Activated CD4-positive, alpha-beta T cell treated with anti-CD3 and anti-CD28 coated beads, Interleukin-2, amount 50 U/mL, for 16 hours (primary cell): ENCODE results near the gene PDZD7.
"Not testable (repeated sequence)": the region's sequence is repeated elsewhere in the genome, so short reads cannot be mapped to it uniquely, and the experiment has no call there.

Experiments used
- DNase-seq: peaks from one replicate; pipeline ENCODE4 v3.0.0-alpha.2; 2020

The PDZD7 gene

DNA sequence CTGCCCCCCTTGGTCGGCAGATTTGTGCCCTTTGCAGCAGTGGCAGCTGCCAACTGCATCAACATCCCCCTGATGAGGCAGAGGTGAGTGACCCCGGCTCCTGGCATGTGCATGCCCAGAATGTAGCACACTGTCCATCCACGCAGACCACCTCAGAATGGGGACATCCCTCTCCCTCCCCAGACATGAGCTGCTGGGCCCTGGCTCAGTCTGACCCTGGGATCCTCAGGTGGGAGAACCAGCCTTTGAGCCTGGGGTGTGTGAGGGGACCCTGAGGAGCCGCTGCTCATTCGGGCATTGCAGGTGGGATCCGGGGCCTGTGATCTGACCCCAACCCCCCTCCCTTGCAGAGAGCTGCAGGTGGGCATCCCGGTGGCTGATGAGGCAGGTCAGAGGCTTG lies 5.8 kb upstream of the PDZD7 start:
- DNase-seq: no peak

DNA sequence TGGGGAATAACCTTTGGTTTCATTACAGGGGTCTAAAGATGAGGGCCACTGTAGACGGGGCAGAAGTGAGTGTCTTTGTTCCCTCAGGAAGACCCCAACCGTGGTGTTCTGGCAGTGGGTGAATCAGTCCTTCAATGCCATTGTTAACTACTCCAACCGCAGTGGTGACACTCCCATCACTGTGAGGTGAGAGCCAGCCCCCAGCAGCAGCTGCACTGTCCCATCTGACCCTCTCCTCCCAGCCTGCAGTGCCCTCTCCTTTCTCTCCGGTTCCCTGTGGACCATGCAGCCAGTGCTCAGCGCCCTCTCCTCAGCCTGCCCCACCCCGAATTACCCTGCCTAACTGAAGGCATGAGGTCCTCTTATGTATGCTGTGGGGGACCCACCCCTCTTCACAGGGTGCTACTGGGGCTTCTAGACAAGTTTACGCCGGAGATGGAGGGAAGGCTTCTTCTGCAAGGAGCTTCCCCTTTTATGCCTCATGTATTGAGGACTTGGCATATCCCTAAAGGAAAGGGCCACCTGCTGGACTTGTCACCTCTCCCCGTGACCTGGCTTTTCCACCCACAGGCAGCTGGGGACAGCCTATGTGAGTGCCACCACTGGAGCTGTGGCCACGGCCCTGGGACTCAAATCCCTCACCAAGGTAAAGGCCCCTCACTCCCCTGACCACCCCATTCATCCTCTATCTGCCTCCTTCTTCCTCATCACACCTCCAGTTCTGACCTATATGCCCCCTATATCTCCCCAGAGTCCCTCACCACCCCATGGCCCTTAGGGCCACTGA lies 5.2 kb upstream of the PDZD7 start:
- DNase-seq: no peak

GRCh38 chr10:101035314-101035713 lies 4.4 kb upstream of the PDZD7 start:
- no peak for DNase-seq

DNA sequence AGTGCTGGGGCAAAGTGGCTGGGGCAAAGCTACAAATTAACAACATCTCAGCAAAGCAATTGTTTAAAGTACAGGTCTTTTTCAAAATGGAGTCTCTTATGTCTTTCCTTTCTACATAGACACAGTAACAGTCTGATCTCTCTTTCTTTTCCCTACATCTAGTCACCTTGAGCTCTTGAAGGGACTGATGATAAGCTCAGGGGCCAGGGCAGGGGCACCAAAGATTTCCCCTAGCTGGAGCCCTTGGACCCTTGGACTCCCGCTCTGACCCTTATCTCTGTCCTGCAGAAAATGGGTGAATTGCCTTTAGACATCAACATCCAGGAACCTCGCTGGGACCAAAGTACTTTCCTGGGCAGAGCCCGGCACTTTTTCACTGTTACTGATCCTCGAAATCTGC lies 3.5 kb upstream of the PDZD7 start:
- not testable (repeated sequence) for DNase-seq

DNA sequence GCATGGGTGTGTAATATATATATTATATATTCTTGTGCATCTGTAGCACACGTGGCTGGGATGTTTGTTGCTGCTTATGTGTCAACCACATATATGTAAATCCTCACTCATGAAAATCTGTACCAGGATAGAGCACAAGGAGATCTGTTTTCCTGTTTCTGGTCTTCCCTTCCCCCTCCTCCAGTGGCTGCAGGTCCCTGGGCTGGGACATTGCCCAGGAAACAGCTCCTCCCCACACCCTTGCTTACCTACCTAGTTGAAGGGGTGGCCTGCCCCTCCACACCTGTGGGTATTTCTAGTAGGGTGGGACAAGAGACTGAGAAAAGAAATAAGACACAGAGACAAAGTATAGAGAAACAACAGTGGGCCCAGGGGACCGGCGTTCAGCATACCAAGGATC lies 2.3 kb upstream of the PDZD7 start:
- no peak for DNase-seq

GRCh38 chr10:101032637-101033224 lies 1.8 kb upstream of the PDZD7 start:
- peak; percentile 79 for DNase-seq

DNA sequence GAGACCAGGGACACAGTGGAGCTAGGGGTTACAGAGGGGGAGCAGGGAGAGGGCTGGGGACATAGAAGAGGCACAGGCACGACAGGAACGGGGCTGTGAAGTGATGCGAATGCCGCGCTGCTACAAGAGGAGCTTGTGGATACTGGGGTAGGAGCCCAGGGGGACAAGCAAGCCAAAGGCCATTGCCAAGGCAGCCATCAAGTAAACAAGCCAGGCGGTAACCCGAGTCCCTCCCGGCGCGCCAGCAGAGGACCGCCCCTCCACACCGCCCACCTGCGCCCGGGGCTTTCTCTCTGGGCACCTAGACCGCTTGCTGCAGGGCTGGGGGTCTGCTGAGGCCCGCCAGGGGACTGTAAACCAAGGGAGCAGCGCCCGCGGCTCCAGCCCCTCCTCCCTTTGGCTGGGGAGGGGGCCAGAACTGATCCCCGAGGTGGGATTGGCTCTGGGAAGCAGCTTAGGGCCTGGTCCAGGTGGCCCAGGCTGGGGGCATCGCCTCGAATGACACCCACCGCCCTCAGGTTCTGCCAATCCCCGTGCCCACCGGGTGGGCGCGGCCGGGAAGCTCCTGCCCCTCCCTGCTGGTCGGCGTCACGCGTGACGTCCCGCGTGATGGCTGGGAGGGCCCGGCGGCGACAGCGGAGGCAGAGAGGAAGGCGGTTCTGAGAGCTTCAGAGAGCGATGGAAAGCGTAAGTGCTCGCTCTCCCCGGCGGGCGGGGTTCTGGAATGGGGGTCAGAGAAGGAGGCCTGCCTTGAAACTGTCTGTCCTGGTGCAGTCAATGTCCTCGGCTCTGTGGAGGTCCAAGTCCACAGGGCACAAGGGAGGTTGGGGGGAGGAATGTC lies 1.1 kb upstream of the PDZD7 start:
- DNase-seq: peak; percentile 75

DNA sequence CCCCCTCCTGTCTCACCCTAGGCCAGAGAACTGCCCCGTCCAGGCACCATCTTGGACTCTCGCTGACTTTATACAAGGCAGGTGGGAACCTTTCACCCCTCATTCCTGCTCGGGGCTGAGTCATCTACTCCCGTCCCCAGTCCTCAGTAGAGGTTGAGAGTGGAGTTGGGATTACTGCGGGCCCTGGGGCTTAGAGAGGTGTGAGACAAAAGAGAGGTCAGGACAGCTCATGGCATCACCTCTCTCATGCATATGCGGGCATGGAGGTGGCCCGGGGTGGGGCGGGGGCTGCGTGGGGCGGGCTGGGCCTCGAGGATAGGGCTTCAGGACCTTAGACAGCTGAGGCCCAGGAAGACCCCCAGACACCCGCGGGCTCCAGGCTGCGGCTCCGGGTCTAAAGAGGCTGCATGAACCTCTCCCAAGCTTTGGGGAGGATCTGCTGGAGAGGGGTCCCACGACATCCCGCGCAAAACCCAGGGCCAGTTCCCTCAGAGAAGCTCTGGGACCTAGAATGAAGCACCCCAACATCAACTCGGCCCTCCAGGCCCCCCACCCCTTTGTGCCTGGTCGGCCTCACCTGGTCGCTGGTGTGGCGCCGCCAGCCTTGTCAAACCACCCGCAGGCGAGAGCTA lies 317 bp downstream of the PDZD7 start:
- no peak for DNase-seq

- no peak for DNase-seq
Observed at GRCh38 chr10:101029520-101030295, 1.2 kb downstream of the PDZD7 start.

DNA sequence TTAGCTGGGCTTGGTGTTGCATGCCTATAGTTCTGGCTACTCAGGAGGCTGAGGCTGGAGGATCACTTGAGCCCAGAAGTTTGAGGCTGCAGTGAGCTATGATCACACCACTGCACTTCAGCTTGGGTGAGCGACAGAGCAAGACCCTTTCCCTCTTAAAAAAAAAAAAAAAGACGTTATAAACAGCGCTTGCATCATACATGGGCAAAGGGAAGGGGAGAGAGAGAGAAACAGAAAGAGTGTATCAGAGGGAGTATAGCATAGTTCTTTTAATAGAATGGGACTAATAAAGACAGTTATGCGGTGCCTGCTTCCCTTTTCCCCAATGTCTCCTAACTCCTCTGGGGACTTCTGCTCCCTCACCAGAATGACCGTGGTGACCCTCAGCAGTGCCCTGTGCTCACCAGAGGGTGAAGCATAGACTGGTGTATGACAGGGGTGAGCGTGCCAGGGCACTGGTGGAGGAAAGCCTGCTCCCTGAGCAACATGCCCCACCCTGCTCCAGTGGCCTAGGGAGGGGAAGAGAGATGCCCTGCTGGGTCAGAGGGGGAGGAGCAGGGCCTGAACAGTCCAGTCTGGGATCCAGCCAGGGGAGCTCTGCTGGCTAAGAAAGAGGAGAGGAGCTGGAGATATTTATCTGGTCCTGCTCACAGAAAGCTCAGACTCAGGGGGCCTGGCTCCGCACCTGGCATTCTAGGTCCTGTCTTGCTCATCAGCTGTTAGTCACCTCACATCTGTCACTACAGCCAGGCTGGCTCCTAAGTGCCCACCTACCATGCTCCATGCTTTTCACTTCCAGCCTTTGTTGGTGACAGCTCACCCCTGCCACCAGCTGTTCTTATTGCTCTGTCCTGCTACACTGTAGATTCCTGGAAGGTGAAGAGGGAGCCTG lies 2.2 kb downstream of the PDZD7 start:
- DNase-seq: no peak

DNA sequence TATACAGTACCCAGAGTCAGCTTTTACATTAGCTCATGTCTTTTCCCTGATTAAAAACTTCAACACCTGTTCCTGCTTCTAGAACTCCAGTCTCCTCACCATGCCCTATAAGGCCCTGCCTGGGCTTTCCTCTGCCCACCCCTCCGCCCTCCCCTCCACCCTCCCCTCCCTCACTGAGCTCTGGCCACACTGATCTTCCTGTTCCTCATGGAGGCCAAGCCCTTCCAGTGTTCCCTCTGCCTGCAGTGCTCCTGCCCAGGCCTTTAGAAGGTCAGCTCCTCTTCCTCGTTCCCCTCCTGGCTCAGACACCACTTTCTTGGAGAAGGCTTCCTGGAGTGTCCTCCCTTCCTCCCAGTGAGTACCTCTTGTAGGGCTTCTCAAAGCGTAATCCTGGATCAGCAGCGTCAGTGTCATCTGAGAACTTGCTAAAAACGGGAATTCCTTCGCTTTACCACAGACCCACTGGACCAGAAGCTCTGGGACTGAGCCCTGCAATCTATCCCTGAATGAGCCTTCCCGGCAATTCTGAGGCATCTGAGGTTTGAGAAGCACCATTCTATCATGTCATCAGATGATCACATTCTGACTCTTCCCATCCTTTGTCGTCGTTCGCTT lies 3.7 kb downstream of the PDZD7 start:
- no peak for DNase-seq

- DNase-seq: no peak
Observed at GRCh38 chr10:101022967-101023705, 7.8 kb downstream of the PDZD7 start.

DNA sequence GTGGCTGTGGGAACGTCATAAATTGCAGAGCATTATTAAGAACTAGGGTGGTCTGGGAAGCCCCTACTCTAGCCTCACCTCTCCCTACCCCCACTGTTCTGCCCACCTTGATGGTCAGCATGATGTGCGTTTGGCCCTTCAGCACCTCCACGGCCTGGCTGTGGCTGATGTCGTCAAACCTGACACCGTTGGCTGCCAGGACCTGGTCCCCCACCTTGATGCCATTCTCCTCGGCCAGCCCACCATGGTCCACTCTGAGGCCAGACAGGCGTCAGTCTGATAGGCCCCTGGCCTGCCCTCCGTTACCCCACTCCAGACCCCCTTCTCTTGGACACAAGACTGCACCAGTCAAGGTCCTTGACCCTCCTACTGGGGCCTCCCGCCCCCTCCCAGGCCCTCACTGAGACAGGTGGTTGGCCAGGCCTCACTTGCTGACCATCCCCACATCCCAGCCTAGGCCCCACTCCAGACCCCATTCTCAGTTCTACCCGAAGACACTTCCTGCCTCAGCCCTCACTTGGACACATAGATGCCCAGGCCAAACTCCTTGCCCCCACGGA lies 9.2 kb downstream of the PDZD7 start:
- DNase-seq: no peak

- DNase-seq: no peak
Observed at GRCh38 chr10:101021239-101021638, 9.7 kb downstream of the PDZD7 start.

- DNase-seq: no peak
Observed at GRCh38 chr10:101020427-101021075, 10.4 kb downstream of the PDZD7 start.

DNA sequence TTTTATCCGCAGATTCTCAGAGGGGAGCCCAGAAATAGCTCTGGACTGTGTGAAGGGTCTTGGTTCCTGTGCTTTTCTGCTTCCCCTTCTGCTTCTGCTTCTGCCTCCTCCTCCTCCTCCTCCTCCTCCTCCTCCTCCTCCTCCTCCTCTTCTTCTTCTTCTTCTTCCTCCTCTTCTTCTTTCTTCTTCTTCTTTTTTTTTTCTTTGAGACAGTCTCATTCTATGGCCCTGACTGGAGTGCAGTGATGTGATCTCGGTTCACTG lies 11.6 kb downstream of the PDZD7 start:
- no peak for DNase-seq

DNA sequence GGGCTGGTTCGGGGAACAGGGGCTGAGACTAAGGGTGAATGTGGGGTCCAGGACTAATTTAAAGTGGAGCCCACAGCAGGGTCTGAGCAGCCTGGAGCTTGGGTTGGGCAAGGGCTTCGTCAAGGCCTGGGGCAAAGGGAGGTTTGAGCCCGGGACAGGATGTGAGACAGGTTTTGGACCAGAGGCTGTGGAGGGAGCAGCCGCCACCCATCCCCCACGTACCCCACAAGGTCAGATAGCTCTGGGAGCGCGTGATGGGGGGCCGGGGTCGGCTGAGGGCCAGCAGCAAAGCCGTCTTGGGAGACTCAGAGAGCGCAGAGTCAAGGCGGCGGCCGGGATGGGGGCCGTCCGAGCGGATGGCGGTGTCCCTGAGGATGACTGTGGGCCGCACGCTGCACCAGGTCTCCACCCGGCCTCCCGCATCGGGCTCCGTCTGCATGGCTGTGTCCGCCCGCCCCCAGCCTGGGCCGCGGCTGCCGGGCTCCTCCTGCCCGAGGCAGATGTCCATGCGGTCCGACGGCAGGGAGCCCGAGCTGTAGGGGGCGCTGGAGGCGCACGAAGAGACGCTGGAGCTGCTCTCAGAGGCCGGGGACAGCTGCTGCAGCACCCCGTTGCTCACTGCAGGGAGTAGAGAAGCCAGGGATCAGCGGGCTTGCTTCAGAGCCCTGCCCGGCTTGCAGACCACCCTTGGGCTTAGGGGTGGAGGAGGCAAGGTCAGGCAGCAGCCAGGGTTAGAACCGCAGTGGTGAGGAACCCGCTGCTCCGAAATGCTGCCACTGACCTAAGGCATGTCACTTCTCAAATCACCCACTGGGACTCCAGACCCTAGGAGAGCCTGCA lies 12.1 kb downstream of the PDZD7 start:
- DNase-seq: peak; percentile 83

GRCh38 chr10:101018118-101018599 lies 12.8 kb downstream of the PDZD7 start:
- no peak for DNase-seq

GRCh38 chr10:101016814-101017213 lies 14.1 kb downstream of the PDZD7 start:
- no peak for DNase-seq
